Measurements from ENCODE around the gene XXYLT1. TPM values are rescaled to one million over a fixed set of nuclear protein-coding genes. Genes with fewer than 3 reads are reported as not detected.

XXYLT1 gene
- total RNA-seq, 2 experiments from 2014 or later: 8.8 to 9.6 TPM

GRCh38 chr3:195183071-195183776 is 87.7 kb downstream of the XXYLT1 start:
- no peak overlapping the region for H3K4me3 Mint-ChIP-seq
- H3K27me3 Mint-ChIP-seq: peaks cover under 1% of the 10 kb centered on the region
- no peaks in the 10 kb centered on the region for H3K9me3 Mint-ChIP-seq
- DNase-seq: no peak
- peaks cover 42% of the 10 kb centered on the region for H3K4me1 Mint-ChIP-seq
- H3K27ac Mint-ChIP-seq: no peak overlapping the region
- H3K36me3 Mint-ChIP-seq: peaks cover 10% of the 10 kb centered on the region

GRCh38 chr3:195182470-195182795 is 88.5 kb downstream of the XXYLT1 start:
- H3K27ac Mint-ChIP-seq: no peak overlapping the region
- H3K9me3 Mint-ChIP-seq: no peaks in the 10 kb centered on the region
- peaks cover 10% of the 10 kb centered on the region for H3K36me3 Mint-ChIP-seq
- DNase-seq: no peak
- peaks cover 42% of the 10 kb centered on the region for H3K4me1 Mint-ChIP-seq
- H3K4me3 Mint-ChIP-seq: no peak overlapping the region
- peaks cover 4% of the 10 kb centered on the region for H3K27me3 Mint-ChIP-seq

- Mint-ChIP-seq H3K4me3 (no peak overlapping the region), H3K27ac (no peak overlapping the region)
These were observed 89.1 kb downstream of the XXYLT1 start for GRCh38 chr3:195181741-195182469.

GRCh38 chr3:195181113-195181498 is 89.9 kb downstream of the XXYLT1 start:
- H3K9me3 Mint-ChIP-seq: no peaks in the 10 kb centered on the region
- peaks cover 4% of the 10 kb centered on the region for H3K27me3 Mint-ChIP-seq
- no peak for DNase-seq
- H3K4me1 Mint-ChIP-seq: peaks cover 32% of the 10 kb centered on the region
- H3K4me3 Mint-ChIP-seq: no peak overlapping the region
- no peak overlapping the region for H3K27ac Mint-ChIP-seq
- peaks cover 12% of the 10 kb centered on the region for H3K36me3 Mint-ChIP-seq

More at GRCh38 chr3:195181741-195182469, 89.1 kb downstream of the XXYLT1 start:
- peaks cover 12% of the 10 kb centered on the region for H3K36me3 Mint-ChIP-seq
- DNase-seq: no peak
- H3K9me3 Mint-ChIP-seq: no peaks in the 10 kb centered on the region
- H3K27me3 Mint-ChIP-seq: peaks cover 4% of the 10 kb centered on the region
- peaks cover 39% of the 10 kb centered on the region for H3K4me1 Mint-ChIP-seq

GRCh38 chr3:195180490-195181112 is 90.4 kb downstream of the XXYLT1 start:
- Mint-ChIP-seq H3K4me1 (peaks cover 27% of the 10 kb centered on the region), H3K27ac (no peak overlapping the region), H3K27me3 (peaks cover 4% of the 10 kb centered on the region), H3K4me3 (no peak overlapping the region), H3K9me3 (no peaks in the 10 kb centered on the region), H3K36me3 (peaks cover 12% of the 10 kb centered on the region)
- no peak for DNase-seq

GRCh38 chr3:195179776-195180489 is 91.0 kb downstream of the XXYLT1 start:
- no peak overlapping the region for H3K4me3 Mint-ChIP-seq
- no peak for DNase-seq

GRCh38 chr3:195178124-195178910 is 92.6 kb downstream of the XXYLT1 start:
- H3K4me1 Mint-ChIP-seq: peaks cover 11% of the 10 kb centered on the region
- no peaks in the 10 kb centered on the region for H3K9me3 Mint-ChIP-seq
- peaks cover 4% of the 10 kb centered on the region for H3K27me3 Mint-ChIP-seq
- peaks cover 1% of the 10 kb centered on the region for H3K36me3 Mint-ChIP-seq
- no peak overlapping the region for H3K4me3 Mint-ChIP-seq
- H3K27ac Mint-ChIP-seq: no peak overlapping the region
- DNase-seq: no peak

More at GRCh38 chr3:195179776-195180489, 91.0 kb downstream of the XXYLT1 start:
- Mint-ChIP-seq H3K4me1 (peaks cover 23% of the 10 kb centered on the region), H3K9me3 (no peaks in the 10 kb centered on the region), H3K36me3 (peaks cover 10% of the 10 kb centered on the region), H3K27ac (no peak overlapping the region), H3K27me3 (peaks cover 4% of the 10 kb centered on the region)

GRCh38 chr3:195177422-195178123 is 93.4 kb downstream of the XXYLT1 start:
- peaks cover 1% of the 10 kb centered on the region for H3K36me3 Mint-ChIP-seq
- no peak overlapping the region for H3K27ac Mint-ChIP-seq
- H3K4me3 Mint-ChIP-seq: no peak overlapping the region
- peaks cover 4% of the 10 kb centered on the region for H3K27me3 Mint-ChIP-seq
- peaks cover 6% of the 10 kb centered on the region for H3K4me1 Mint-ChIP-seq
- no peak for DNase-seq
- no peaks in the 10 kb centered on the region for H3K9me3 Mint-ChIP-seq

- Mint-ChIP-seq H3K4me1 (peaks cover 5% of the 10 kb centered on the region), H3K27me3 (peaks cover 4% of the 10 kb centered on the region), H3K9me3 (no peaks in the 10 kb centered on the region), H3K27ac (no peak overlapping the region), H3K4me3 (no peak overlapping the region), H3K36me3 (peaks cover 1% of the 10 kb centered on the region)
- no peak for DNase-seq
These were observed 94.2 kb downstream of the XXYLT1 start for GRCh38 chr3:195176776-195177175.

- H3K36me3 Mint-ChIP-seq: peaks cover 1% of the 10 kb centered on the region
- H3K27ac Mint-ChIP-seq: no peak overlapping the region
- H3K9me3 Mint-ChIP-seq: no peaks in the 10 kb centered on the region
- no peak for DNase-seq
- H3K27me3 Mint-ChIP-seq: peaks cover 4% of the 10 kb centered on the region
- H3K4me3 Mint-ChIP-seq: no peak overlapping the region
- peaks cover 6% of the 10 kb centered on the region for H3K4me1 Mint-ChIP-seq
These were observed 95.3 kb downstream of the XXYLT1 start for GRCh38 chr3:195175476-195176337.

- Mint-ChIP-seq H3K36me3 (peaks cover 1% of the 10 kb centered on the region), H3K9me3 (no peaks in the 10 kb centered on the region), H3K4me1 (peaks cover 7% of the 10 kb centered on the region), H3K4me3 (no peak overlapping the region), H3K27ac (no peak overlapping the region), H3K27me3 (peaks cover 4% of the 10 kb centered on the region)
- no peak for DNase-seq
These were observed 95.9 kb downstream of the XXYLT1 start for GRCh38 chr3:195175076-195175475.

- peaks cover 4% of the 10 kb centered on the region for H3K27me3 Mint-ChIP-seq
These were observed 97.3 kb downstream of the XXYLT1 start for GRCh38 chr3:195173657-195174056.

GRCh38 chr3:195172896-195173295 is 98.1 kb downstream of the XXYLT1 start:
- Mint-ChIP-seq H3K9me3 (no peaks in the 10 kb centered on the region), H3K27ac (no peak overlapping the region), H3K4me3 (no peak overlapping the region), H3K4me1 (peaks cover 6% of the 10 kb centered on the region), H3K27me3 (no peaks in the 10 kb centered on the region), H3K36me3 (peaks cover 1% of the 10 kb centered on the region)
- no peak for DNase-seq

More at GRCh38 chr3:195173657-195174056, 97.3 kb downstream of the XXYLT1 start:
- no peaks in the 10 kb centered on the region for H3K9me3 Mint-ChIP-seq
- H3K4me1 Mint-ChIP-seq: peaks cover 7% of the 10 kb centered on the region
- DNase-seq: no peak
- no peak overlapping the region for H3K27ac Mint-ChIP-seq
- peaks cover 1% of the 10 kb centered on the region for H3K36me3 Mint-ChIP-seq
- H3K4me3 Mint-ChIP-seq: no peak overlapping the region

All from activated naive CD8-positive, alpha-beta T cell treated with anti-CD3 and anti-CD28 coated beads for 36 hours (primary cell).